GM12875 (cell line): ENCODE measurements around the gene S100B.

Source experiments
- H3K4me3 ChIP-seq: one replicate; pipeline ENCODE4 v1.5.1; 2011; ENCODE audit warnings: low read depth, low read length, control low read depth
- TF ChIP-seq, protein P1 (sequence below): IDR thresholded peaks from 2 replicates; pipeline ENCODE4 v1.5.1; 2011; ENCODE audit warnings: low read depth, mild to moderate bottlenecking, control low read depth, inconsistent platforms, low read length, moderate library complexity, borderline replicate concordance; ENCODE audit not compliant: insufficient read depth

Gene S100B

DNA sequence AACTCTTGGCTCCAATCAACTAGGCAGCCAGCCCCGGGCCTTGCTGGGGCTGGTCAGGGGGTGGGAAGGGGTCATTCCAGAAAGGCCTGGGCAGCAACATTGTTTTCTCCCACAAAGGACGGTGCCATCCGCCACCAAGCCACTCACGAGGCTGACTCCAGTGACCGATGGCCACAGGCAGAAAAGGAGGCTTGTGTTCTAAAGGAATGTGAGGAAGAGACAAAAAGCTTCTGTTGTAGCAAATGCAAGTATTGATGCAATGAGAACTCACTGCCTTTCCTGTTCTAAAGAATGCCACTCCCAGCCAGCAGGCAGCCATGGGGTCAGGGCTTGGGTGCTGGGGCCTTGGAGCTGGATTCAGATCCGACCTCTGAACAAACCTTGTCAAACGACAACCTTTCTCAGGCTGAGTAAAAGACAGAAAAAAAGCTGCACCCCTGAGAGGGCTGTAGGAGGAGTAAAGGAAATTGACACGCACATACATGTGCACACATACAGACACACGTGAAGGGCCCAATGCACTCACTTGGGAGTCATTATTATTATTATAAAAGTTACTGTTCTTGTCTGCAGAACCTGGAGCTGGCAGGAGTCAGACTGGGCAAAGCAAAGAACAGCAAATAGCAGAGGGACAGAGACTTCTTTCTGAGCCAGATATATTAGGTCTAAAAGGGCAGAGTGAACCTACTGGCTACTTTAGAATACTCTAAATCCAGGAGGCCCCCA, 16.7 kb upstream of the S100B start:
- TF ChIP-seq, protein P1, sequence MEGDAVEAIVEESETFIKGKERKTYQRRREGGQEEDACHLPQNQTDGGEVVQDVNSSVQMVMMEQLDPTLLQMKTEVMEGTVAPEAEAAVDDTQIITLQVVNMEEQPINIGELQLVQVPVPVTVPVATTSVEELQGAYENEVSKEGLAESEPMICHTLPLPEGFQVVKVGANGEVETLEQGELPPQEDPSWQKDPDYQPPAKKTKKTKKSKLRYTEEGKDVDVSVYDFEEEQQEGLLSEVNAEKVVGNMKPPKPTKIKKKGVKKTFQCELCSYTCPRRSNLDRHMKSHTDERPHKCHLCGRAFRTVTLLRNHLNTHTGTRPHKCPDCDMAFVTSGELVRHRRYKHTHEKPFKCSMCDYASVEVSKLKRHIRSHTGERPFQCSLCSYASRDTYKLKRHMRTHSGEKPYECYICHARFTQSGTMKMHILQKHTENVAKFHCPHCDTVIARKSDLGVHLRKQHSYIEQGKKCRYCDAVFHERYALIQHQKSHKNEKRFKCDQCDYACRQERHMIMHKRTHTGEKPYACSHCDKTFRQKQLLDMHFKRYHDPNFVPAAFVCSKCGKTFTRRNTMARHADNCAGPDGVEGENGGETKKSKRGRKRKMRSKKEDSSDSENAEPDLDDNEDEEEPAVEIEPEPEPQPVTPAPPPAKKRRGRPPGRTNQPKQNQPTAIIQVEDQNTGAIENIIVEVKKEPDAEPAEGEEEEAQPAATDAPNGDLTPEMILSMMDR, result no peak
- no peak overlapping the region for H3K4me3 ChIP-seq

DNA sequence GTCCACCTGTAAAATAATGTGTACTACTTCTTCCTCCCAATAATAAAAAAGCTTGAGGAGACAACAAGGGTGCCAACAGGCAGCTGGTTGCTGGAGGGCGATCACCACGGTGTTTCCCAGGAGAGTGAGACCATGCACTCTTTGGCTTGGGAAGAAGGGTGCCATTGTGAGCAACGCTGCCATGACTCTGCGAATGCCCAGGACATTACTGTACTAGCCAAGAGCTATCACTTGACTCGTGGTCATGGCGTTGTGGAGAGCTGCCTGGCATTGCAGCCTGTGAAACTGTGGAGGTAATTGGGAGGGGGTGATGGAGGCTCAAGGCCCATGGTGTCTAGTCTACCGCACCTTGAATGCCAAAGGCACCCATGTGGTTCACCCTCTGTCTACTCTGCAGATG, 16.0 kb upstream of the S100B start:
- H3K4me3 ChIP-seq, result no peak overlapping the region
- TF ChIP-seq, protein P1, result no peak

DNA sequence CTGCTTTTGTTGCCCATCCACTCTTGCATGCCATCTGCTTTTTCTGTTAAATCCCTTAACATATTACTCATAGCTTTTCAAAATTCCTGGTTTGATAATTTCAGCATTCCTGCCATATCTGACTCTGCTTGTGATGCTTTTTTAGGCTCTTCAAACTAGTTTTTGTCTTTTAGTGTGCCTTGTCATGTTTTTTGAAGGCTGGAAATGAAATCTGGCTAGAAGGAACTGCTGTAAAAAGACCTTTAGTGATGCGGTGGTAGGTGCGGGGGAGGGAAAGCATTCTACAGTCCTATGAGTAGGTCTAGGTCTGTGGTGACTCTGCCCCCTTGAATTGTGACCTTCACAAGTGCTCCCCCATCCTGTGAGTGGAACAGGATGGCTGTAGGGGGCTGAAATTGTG, 15.0 kb upstream of the S100B start:
- no peak overlapping the region for H3K4me3 ChIP-seq
- TF ChIP-seq, protein P1, result no peak

DNA sequence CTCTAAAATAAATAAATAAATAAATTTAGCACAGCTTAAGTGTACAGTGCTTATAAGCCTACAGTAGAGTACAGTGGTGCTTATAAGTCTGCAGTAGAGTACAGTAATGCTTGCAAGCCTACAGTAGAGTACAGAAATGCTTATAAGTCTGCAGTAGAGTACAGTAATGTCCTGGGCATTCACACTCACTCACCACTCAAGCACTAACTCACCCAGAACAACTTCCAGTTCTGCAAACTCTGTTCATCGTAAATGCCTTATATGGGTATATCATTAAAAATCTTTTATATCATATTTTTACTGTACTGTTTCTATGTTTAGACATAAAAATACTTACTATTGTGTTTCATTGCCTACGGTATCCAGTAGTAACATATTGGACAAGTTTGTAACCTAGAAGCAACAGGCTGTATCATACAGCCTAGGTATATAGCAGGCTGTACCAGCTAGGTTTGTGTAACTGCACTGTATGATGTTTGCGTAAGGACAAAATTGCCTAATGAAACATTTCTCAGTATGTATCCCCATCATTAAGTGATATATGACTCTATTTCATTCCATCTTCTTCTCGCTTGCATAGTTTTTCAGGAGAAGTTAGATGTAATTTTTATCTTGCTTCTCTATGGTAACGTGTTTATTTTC, 14.0 kb upstream of the S100B start:
- TF ChIP-seq, protein P1, result no peak
- no peak overlapping the region for H3K4me3 ChIP-seq

DNA sequence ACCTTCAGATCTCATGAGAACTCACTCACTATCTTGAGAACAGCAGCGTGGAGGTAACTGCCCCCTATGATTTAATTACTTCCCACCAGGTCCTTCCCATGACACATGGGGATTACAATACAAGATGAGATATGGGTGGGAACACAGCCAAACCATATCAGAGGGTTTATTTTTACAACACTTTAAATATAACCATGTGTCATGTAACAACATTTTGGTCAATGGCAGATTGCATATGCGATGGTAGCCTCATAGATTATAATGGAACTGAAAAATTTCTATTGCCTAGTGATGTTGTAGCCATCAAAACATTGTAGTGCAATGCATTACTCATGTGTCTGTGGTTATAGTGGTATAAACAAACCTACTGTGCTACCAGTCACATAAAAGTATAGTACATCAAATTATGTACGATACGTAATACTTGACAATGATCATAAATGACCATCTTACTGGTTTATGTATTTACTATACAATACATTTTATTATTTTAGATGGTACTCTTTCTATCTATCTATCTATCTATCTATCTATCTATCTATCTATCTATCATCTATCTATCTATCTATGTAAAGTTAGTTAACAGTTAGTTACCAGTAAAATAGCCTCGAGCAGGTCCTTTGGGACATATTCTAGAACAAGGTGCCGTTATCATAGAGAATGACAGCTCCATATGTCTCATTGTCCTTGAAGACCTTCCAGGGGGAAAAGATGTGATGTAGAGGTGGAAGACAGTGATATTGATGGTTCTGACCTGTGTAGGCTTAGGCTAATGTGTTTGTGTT, 12.6 kb upstream of the S100B start:
- TF ChIP-seq, protein P1, result no peak
- H3K4me3 ChIP-seq, result no peak overlapping the region

DNA sequence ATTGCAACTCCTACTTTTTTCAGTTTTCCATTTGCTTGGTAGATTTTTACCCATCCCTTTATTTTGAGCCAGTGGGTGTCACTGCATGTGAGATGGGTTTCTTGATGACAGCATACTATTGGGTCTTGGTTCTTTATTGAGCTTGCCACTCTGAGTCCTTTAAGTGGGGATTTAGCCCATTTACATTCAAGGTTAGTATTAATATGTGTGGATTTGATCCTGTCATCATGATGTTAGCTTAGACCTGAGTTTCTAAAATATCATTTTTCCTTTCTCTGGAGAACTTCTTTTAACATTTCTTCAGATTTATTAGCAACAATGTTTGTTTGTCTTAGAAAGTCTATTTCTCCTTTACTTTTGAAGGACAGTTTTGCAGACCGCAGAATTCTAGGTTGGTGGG, 11.8 kb upstream of the S100B start:
- no peak overlapping the region for H3K4me3 ChIP-seq
- TF ChIP-seq, protein P1, result no peak
